ENCODE results near the gene LIMS2. TPM values are rescaled to one million over a fixed set of nuclear protein-coding genes. Genes with fewer than 3 reads are reported as not detected.

Gene LIMS2
- total RNA-seq, 1 experiment from 2014 or later = 8.9 TPM

DNA sequence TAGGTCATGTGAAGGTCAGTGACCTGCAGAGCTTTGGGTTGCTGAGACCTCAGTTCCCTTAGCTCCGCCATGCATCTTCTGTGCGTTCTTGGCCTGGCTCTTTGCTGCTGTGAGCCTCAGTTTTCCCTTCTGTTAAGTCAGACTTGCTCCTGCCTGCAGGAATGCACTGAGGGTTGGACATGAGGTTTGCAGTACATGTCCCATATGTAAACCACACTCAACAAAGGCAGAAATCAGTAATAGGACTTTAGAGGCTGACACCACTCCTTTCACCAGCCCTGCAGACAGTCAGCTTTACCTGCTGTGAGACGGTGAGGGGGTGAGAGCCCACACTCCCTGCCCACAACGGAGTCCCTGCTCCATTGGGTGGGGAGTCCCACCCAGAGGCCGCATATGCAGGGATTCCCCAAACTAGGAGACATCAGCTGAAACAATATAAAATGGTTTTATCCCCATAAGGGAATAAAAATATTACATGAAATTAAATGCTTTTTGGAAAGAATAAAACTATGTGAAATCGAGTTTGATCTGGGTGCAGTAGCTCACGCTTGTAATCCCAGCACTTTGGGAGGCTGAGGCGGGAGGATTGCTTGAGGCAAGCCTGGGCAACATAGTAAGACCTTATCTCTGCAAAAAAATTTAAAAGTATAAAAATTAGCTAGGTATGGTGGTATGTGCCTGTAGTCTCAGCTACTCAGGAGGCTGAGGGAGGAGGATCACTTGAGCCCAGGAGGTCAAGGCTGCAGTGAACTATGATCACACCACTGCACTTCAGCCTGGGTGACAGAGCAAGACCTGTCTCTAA is 84.7 kb downstream of the LIMS2 start:
- no TSS peak for BruUV-seq (replicated peaks)
- ATAC-seq (no peak), DNase-seq (ENCODE audit: low read depth, low spot score) (no peak)
- intact Hi-C loops (cut with micrococcal nuclease; ENCODE audit: unreplicated experiment) (loop anchor here (1.0 kb wide), 1 partner anchor 59 kb away; no protein-coding TSS in a partner anchor), in situ Hi-C loops (cut with HindIII; ENCODE audit: low pct_unique_long_range_greater_than_20kb, low sequenced_read_pairs) (no loop called here)
- H3K27ac ChIP-seq (ENCODE audit: low read length) = no peak overlapping the region
- H3K27me3 ChIP-seq (ENCODE audit: control insufficient read depth, insufficient read depth, low read length) = no peaks in the 10 kb centered on the region
- no peaks in the 10 kb centered on the region for H3K36me3 ChIP-seq (ENCODE audit: control insufficient read depth, insufficient read depth, low read length)
- H3K4me3 ChIP-seq (ENCODE audit: low read depth in 2 of 2, low read length in 2 of 2) = no peak overlapping the region
- no peaks in the 10 kb centered on the region for H3K4me1 ChIP-seq (ENCODE audit: control insufficient read depth, insufficient read depth, low read length)
- TF ChIP-seq REST (IDR thresholded peaks at IDR 0.05; ENCODE audit: insufficient read depth in 1 of 2, low read depth in 2 of 2, low read length in 1 of 2) = no peak
- no peak for TF ChIP-seq TCF7L2 (IDR thresholded peaks at IDR 0.05; ENCODE audit: low read depth, low read length)
- no peak for TF ChIP-seq SIN3A (IDR thresholded peaks at IDR 0.05; ENCODE audit: borderline replicate concordance, insufficient read depth, low read depth, low read length)
- TF ChIP-seq POLR2AphosphoS5 (IDR thresholded peaks at IDR 0.05; ENCODE audit: low read depth, low read length) = no peak
- no peak for TF ChIP-seq CTCF (IDR thresholded peaks at IDR 0.05)
- H3K9me3 ChIP-seq (ENCODE audit: control insufficient read depth, insufficient read depth, low read depth, low read length) = no peaks in the 10 kb centered on the region
- POLR2A ChIA-PET = interaction anchor here (0.9 kb wide), 1 partner anchor 64 kb away, joined by 3 read pairs; the partner anchor contains the start of gene IWS1
- CTCF ChIA-PET = interaction anchor here (0.6 to 2.9 kb wide), 20 partner anchors 8 to 552 kb away, joined by 3 to 42 read pairs (median 4); partner anchors contain the start of genes IWS1 and LIMS2

DNA sequence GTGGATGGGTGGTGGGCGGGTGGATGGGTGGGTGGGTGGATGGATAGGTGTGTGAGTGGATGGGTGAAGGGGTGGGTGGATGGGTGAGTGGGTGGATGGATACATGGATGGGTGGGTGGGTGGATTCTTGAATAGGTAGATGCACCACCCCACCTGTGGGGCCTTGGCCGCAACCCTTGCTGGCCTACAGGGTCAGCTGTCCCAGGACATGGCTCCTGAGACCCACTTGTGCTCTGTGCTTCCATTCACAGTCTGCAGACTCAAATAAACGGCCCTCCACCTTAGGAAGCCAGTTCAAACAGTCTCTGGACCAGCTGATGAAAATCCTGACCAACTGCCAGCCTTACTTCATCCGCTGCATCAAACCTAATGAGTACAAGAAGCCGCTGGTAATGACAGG is 85.5 kb downstream of the LIMS2 start:
- no TSS peak for BruUV-seq (replicated peaks)
- intact Hi-C loops (cut with micrococcal nuclease; ENCODE audit: unreplicated experiment) (no loop called here), in situ Hi-C loops (cut with HindIII; ENCODE audit: low pct_unique_long_range_greater_than_20kb, low sequenced_read_pairs) (no loop called here)
- Histone ChIP-seq H3K27me3 (ENCODE audit: control insufficient read depth, insufficient read depth, low read length) (no peaks in the 10 kb centered on the region), H3K27ac (ENCODE audit: low read length) (no peak overlapping the region), H3K4me3 (ENCODE audit: low read depth in 2 of 2, low read length in 2 of 2) (no peak overlapping the region), H3K36me3 (ENCODE audit: control insufficient read depth, insufficient read depth, low read length) (no peaks in the 10 kb centered on the region), H3K9me3 (ENCODE audit: control insufficient read depth, insufficient read depth, low read depth, low read length) (no peaks in the 10 kb centered on the region), H3K4me1 (ENCODE audit: control insufficient read depth, insufficient read depth, low read length) (no peaks in the 10 kb centered on the region)
- DNase-seq (ENCODE audit: low read depth, low spot score) (no peak), ATAC-seq (no peak)
- ChIA-PET CTCF (interaction anchor here (2.6 kb wide), 1 partner anchor 63 kb away, joined by 13 read pairs; no protein-coding TSS in a partner anchor), POLR2A (no interaction called here)
- TF ChIP-seq POLR2AphosphoS5 (IDR thresholded peaks at IDR 0.05; ENCODE audit: low read depth, low read length) (no peak), REST (IDR thresholded peaks at IDR 0.05; ENCODE audit: insufficient read depth in 1 of 2, low read depth in 2 of 2, low read length in 1 of 2) (no peak), CTCF (IDR thresholded peaks at IDR 0.05) (no peak)

Data from Panc1 (cell line).